ENCODE data around the gene FSTL4. TPM values are rescaled to one million over a fixed set of nuclear protein-coding genes. Genes with fewer than 3 reads are reported as not detected.

FSTL4 gene
- total and polyA plus RNA-seq, 2 of the 13 experiments (the other 11 are each of a cell fraction or from before 2014, with no cell fraction given), result 2.1 to 3.0 TPM

DNA sequence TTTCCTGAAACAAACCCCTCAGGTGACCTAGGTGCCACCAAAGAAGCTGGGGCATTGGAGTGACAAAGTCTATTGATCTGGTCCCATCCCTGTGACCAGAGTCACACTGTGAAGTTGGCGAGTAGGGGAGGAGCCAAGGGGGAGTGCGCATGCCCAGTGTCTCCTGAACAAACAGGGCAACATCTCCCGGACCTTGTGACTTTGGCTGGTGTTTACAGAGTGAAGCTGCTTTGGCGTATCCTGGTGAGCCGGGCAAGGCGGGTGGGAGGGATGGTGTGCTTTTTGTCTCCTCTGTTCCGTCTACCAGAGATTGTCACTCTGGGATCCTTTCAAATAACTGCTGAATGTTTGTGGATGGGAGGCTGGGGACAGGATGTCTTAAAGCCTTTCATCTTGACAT is 356.1 kb downstream of the FSTL4 start (continued):
- TF ChIP-seq ZNF678 (CRISPR knock-in tag; IDR thresholded peaks at IDR 0.05) (no peak), ATF7 (IDR thresholded peaks at IDR 0.05) (no peak), ATF7 (CRISPR knock-in tag; IDR thresholded peaks at IDR 0.05) (no peak), ZSCAN9 (CRISPR knock-in tag; IDR thresholded peaks at IDR 0.05; ENCODE audit: borderline replicate concordance) (no peak), ZNF570 (CRISPR knock-in tag; IDR thresholded peaks at IDR 0.05; ENCODE audit: borderline replicate concordance) (no peak), KDM6A (CRISPR knock-in tag; IDR thresholded peaks at IDR 0.05; ENCODE audit: low read depth) (no peak), ZC3H4 (CRISPR knock-in tag; IDR thresholded peaks at IDR 0.05; ENCODE audit: borderline replicate concordance) (no peak), ZNF326 (CRISPR knock-in tag; IDR thresholded peaks at IDR 0.05; ENCODE audit: borderline replicate concordance) (no peak), HNRNPUL1 (IDR thresholded peaks at IDR 0.05; ENCODE audit: low read depth, low read length) (no peak), ZNF672 (CRISPR knock-in tag; IDR thresholded peaks at IDR 0.05) (no peak), CEBPZ (IDR thresholded peaks at IDR 0.05; ENCODE audit: low read length) (no peak), NKX3-1 (CRISPR knock-in tag; IDR thresholded peaks at IDR 0.05) (no peak), BRCA1 (CRISPR knock-in tag; IDR thresholded peaks at IDR 0.05) (no peak), ZNF331 (CRISPR knock-in tag; IDR thresholded peaks at IDR 0.05) (no peak), MTF1 (CRISPR knock-in tag; IDR thresholded peaks at IDR 0.05) (no peak), ZNF512 (CRISPR knock-in tag; IDR thresholded peaks at IDR 0.05) (no peak), MAFK (conservative IDR thresholded peaks at IDR 0.05 in 1 of 2, IDR thresholded peaks at IDR 0.05 in 1 of 2; ENCODE audit: low read length in 2 of 2) (no peak)
- TF ChIP-seq, protein P1, sequence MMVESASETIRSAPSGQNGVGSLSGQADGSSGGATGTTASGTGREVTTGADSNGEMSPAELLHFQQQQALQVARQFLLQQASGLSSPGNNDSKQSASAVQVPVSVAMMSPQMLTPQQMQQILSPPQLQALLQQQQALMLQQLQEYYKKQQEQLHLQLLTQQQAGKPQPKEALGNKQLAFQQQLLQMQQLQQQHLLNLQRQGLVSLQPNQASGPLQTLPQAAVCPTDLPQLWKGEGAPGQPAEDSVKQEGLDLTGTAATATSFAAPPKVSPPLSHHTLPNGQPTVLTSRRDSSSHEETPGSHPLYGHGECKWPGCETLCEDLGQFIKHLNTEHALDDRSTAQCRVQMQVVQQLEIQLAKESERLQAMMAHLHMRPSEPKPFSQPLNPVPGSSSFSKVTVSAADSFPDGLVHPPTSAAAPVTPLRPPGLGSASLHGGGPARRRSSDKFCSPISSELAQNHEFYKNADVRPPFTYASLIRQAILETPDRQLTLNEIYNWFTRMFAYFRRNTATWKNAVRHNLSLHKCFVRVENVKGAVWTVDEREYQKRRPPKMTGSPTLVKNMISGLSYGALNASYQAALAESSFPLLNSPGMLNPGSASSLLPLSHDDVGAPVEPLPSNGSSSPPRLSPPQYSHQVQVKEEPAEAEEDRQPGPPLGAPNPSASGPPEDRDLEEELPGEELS (CRISPR knock-in tag; IDR thresholded peaks at IDR 0.05), result peak; percentile 36; the same call in 1 of the 2 replicates
- TF ChIP-seq, protein P2, sequence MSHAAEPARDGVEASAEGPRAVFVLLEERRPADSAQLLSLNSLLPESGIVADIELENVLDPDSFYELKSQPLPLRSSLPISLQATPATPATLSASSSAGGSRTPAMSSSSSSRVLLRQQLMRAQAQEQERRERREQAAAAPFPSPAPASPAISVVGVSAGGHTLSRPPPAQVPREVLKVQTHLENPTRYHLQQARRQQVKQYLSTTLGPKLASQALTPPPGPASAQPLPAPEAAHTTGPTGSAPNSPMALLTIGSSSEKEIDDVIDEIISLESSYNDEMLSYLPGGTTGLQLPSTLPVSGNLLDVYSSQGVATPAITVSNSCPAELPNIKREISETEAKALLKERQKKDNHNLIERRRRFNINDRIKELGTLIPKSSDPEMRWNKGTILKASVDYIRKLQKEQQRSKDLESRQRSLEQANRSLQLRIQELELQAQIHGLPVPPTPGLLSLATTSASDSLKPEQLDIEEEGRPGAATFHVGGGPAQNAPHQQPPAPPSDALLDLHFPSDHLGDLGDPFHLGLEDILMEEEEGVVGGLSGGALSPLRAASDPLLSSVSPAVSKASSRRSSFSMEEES (CRISPR knock-in tag; IDR thresholded peaks at IDR 0.05), result peak; percentile 94
- TF ChIP-seq, protein P3, sequence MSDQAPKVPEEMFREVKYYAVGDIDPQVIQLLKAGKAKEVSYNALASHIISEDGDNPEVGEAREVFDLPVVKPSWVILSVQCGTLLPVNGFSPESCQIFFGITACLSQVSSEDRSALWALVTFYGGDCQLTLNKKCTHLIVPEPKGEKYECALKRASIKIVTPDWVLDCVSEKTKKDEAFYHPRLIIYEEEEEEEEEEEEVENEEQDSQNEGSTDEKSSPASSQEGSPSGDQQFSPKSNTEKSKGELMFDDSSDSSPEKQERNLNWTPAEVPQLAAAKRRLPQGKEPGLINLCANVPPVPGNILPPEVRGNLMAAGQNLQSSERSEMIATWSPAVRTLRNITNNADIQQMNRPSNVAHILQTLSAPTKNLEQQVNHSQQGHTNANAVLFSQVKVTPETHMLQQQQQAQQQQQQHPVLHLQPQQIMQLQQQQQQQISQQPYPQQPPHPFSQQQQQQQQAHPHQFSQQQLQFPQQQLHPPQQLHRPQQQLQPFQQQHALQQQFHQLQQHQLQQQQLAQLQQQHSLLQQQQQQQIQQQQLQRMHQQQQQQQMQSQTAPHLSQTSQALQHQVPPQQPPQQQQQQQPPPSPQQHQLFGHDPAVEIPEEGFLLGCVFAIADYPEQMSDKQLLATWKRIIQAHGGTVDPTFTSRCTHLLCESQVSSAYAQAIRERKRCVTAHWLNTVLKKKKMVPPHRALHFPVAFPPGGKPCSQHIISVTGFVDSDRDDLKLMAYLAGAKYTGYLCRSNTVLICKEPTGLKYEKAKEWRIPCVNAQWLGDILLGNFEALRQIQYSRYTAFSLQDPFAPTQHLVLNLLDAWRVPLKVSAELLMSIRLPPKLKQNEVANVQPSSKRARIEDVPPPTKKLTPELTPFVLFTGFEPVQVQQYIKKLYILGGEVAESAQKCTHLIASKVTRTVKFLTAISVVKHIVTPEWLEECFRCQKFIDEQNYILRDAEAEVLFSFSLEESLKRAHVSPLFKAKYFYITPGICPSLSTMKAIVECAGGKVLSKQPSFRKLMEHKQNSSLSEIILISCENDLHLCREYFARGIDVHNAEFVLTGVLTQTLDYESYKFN (CRISPR knock-in tag; conservative IDR thresholded peaks at IDR 0.05), result 0 out of 2 replicates have a peak, but pooled peaks have one; percentile 23

Measured in HepG2 (cell line).